Trophoblast cell (in vitro differentiated cells and primary cell): Measurements from ENCODE around the gene CHRM5.

Source experiments
- DNase-seq, 2 donors: peaks; one replicate each; pipeline ENCODE4 v3.0.0-alpha.2; 2016
- H2AFZ ChIP-seq: 2 replicates; pipeline ENCODE4 v1.6.1; 2013; ENCODE audit warnings: low read length, moderate library complexity, mild to moderate bottlenecking; ENCODE audit not compliant: insufficient read depth, poor library complexity
- H2AK5ac ChIP-seq: 2 replicates; pipeline ENCODE4 v1.6.1; 2013; ENCODE audit warnings: mild to moderate bottlenecking, low read length
- H2BK120ac ChIP-seq: 2 replicates; pipeline ENCODE4 v1.6.1; 2013; ENCODE audit warnings: low read length, mild to moderate bottlenecking, moderate library complexity; ENCODE audit not compliant: insufficient read depth, poor library complexity
- H2BK12ac ChIP-seq: 2 replicates; pipeline ENCODE4 v1.6.1; 2013; ENCODE audit warnings: mild to moderate bottlenecking, low read length, moderate library complexity
- H2BK5ac ChIP-seq: 2 replicates; pipeline ENCODE4 v1.6.1; 2013; ENCODE audit warnings: low read length, low read depth, moderate library complexity, mild to moderate bottlenecking; ENCODE audit not compliant: poor library complexity
- H3K14ac ChIP-seq: 2 replicates; pipeline ENCODE4 v1.6.1; 2013; ENCODE audit warnings: mild to moderate bottlenecking, low read length
- H3K18ac ChIP-seq: 2 replicates; pipeline ENCODE4 v1.6.1; 2013; ENCODE audit warnings: mild to moderate bottlenecking, low read length
- H3K23ac ChIP-seq: 2 replicates; pipeline ENCODE4 v1.6.1; 2013; ENCODE audit warnings: low read length
- H3K27ac ChIP-seq: 2 replicates; pipeline ENCODE4 v1.5.1; 2013; ENCODE audit warnings: low read depth, mild to moderate bottlenecking, inconsistent platforms, low read length, moderate library complexity
- H3K27me3 ChIP-seq: 2 replicates; pipeline ENCODE4 v1.6.1; 2013; ENCODE audit warnings: inconsistent platforms, mild to moderate bottlenecking, low read length, moderate library complexity; ENCODE audit not compliant: insufficient read depth
- H3K36me3 ChIP-seq, 2 experiments: 1 replicate in 1 of 2; 2 replicates in 1 of 2; pipeline ENCODE4 v1.6.1; 2013; ENCODE audit warnings: low read length in 2 of 2, mild to moderate bottlenecking in 2 of 2, moderate library complexity in 1 of 2; ENCODE audit not compliant: insufficient read depth in 2 of 2, control insufficient read depth in 1 of 2
- H3K4ac ChIP-seq: 2 replicates; pipeline ENCODE4 v1.6.1; 2013; ENCODE audit warnings: low read depth, mild to moderate bottlenecking, low read length, moderate library complexity
- H3K4me1 ChIP-seq, 2 experiments: 1 replicate in 1 of 2; 2 replicates in 1 of 2; pipeline ENCODE4 v1.6.1; 2013; ENCODE audit warnings: low read length in 2 of 2, mild to moderate bottlenecking in 2 of 2, moderate library complexity in 1 of 2; ENCODE audit not compliant: insufficient read depth in 2 of 2, control insufficient read depth in 1 of 2
- H3K4me2 ChIP-seq: 2 replicates; pipeline ENCODE4 v1.6.1; 2013; ENCODE audit warnings: inconsistent platforms, mild to moderate bottlenecking, low read length, moderate library complexity
- H3K4me3 ChIP-seq: 2 replicates; pipeline ENCODE4 v1.5.1; 2013; ENCODE audit warnings: mild to moderate bottlenecking, low read depth, low read length, inconsistent platforms
- H3K79me1 ChIP-seq: one replicate; pipeline ENCODE4 v1.6.1; 2013; ENCODE audit warnings: low read length
- H3K79me2 ChIP-seq: 2 replicates; pipeline ENCODE4 v1.6.1; 2013; ENCODE audit warnings: low read length, mild to moderate bottlenecking; ENCODE audit not compliant: control insufficient read depth, insufficient read depth, poor library complexity
- H3K9ac ChIP-seq: 2 replicates; pipeline ENCODE4 v1.6.1; 2013; ENCODE audit warnings: mild to moderate bottlenecking, low read length
- H3K9me3 ChIP-seq: 2 replicates; pipeline ENCODE4 v1.6.1; 2013; ENCODE audit warnings: low read depth, mild to moderate bottlenecking, control low read depth, inconsistent platforms, low read length; ENCODE audit not compliant: insufficient read depth
- H4K12ac ChIP-seq: 2 replicates; pipeline ENCODE4 v1.6.1; 2013; ENCODE audit warnings: low read depth, mild to moderate bottlenecking, low read length, moderate library complexity
- H4K8ac ChIP-seq: 2 replicates; pipeline ENCODE4 v1.6.1; 2013; ENCODE audit warnings: low read depth, mild to moderate bottlenecking, low read length, moderate library complexity
- H4K91ac ChIP-seq: one replicate; pipeline ENCODE4 v1.6.1; 2013; ENCODE audit warnings: low read depth, mild to moderate bottlenecking, low read length, moderate library complexity
- WGBS: extraction: QIAGEN DNeasy Blood & Tissue Kit; methylation state at CpG from one replicate; pipeline ENCODE4 v1.1.7; 2013; ENCODE audit warnings: missing lambda C conversion rate; ENCODE audit not compliant: insufficient read length, insufficient coverage; ENCODE audit errors: extremely low coverage; 5-methylcytosine and 5-hydroxymethylcytosine counted together

CHRM5 gene

DNA sequence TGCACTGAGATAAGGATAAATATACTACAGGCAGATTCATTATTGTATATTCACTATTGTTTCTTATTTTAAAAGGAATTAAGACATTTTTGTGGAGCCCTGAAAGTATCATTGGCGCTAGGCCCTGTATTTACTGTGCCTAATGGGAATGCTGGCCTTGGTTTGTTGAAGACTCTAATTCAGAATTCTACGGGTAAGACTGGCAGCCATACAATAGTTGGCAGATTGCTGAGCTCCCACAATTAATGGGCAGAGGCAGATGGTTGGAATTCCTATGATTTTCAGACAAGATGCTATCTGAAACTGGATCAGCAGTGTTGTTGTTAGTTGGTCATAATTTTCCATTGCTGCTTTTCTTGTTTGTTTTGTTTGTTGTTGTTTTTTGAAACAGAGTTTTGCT, 148.3 kb downstream of the CHRM5 start:
- Histone ChIP-seq H3K18ac (no peak overlapping the region), H2AFZ (no peak overlapping the region), H3K27ac (peak overlapping the region; percentile 56), H2BK5ac (no peak overlapping the region), H2BK12ac (no peak overlapping the region), H2AK5ac (no peak overlapping the region), H3K27me3 (no peaks in the 10 kb centered on the region), H3K9ac (no peak overlapping the region), H3K4me3 (no peak overlapping the region), H4K12ac (no peak overlapping the region), H3K4me2 (no peak overlapping the region), H2BK120ac (no peak overlapping the region), H3K79me1 (peaks cover 6% of the 10 kb centered on the region), H4K91ac (peak overlapping the region; percentile 48), H3K4ac (no peak overlapping the region), H4K8ac (no peak overlapping the region), H3K79me2 (no peaks in the 10 kb centered on the region), H3K4me1 (peaks cover 0 to 2% of the 10 kb centered on the region in 2 experiments), H3K9me3 (no peaks in the 10 kb centered on the region), H3K23ac (no peak overlapping the region), H3K36me3 (no peaks in the 10 kb centered on the region), H3K14ac (no peak overlapping the region)
- DNase-seq: peak; percentile 56 to 88
- WGBS: no CpG with 5 or more reads among the region's 2 CpGs
